ENCODE results near the gene HTATIP2. TPM values are rescaled to one million over a fixed set of nuclear protein-coding genes. Genes with fewer than 3 reads are reported as not detected.

HTATIP2 gene
- total and polyA plus RNA-seq, 9 of the 15 experiments (the other 6 are each of a cell fraction or from before 2014, with no cell fraction given), result 48.3 to 90.9 (median 64.4) TPM

- TF ChIP-seq MXD1 (CRISPR knock-in tag; IDR thresholded peaks at IDR 0.05; ENCODE audit: borderline replicate concordance, poor library complexity, severe bottlenecking) (no peak), ZBTB40 (IDR thresholded peaks at IDR 0.05) (0 out of 2 replicates have a peak, but pooled peaks have one; percentile 16), ZBTB40 (CRISPR knock-in tag; IDR thresholded peaks at IDR 0.05) (no peak), FOXO4 (CRISPR knock-in tag; IDR thresholded peaks at IDR 0.05) (no peak), KDM1A (IDR thresholded peaks at IDR 0.05) (peak; percentile 7 to 62; a peak in 2 of 4 replicates), SRSF9 (IDR thresholded peaks at IDR 0.05; ENCODE audit: borderline replicate concordance, low read depth, low read length) (no peak), RUNX1 (IDR thresholded peaks at IDR 0.05; ENCODE audit: low read depth) (no peak), ELK1 (CRISPR knock-in tag; IDR thresholded peaks at IDR 0.05) (no peak), DPF2 (IDR thresholded peaks at IDR 0.05) (no peak), NCOA2 (IDR thresholded peaks at IDR 0.05; ENCODE audit: partially characterized antibody in 2 of 2) (no peak), ZNF316 (IDR thresholded peaks at IDR 0.05) (no peak), PHB2 (IDR thresholded peaks at IDR 0.05; ENCODE audit: low read depth) (no peak), CLOCK (CRISPR knock-in tag; IDR thresholded peaks at IDR 0.05; ENCODE audit: borderline replicate concordance) (no peak), HDAC1 (IDR thresholded peaks at IDR 0.05) (no peak)
These were observed 6.4 kb upstream of the HTATIP2 start (continued) for GRCh38 chr11:20357150-20357549.

All from K562 (cell line).